Activated CD8-positive, alpha-beta T cell treated with anti-CD3 and anti-CD28 coated beads for 36 hours (primary cell): Measurements from ENCODE around the gene GPR176. TPM values are rescaled to one million over a fixed set of nuclear protein-coding genes. Genes with fewer than 3 reads are reported as not detected.

Source experiments
- ATAC-seq: fragments of 200-7000 bp; cut with Tn5 transposase; one replicate; pipeline ENCODE4 v1.10.0; 2021; ENCODE audit warnings: mild to moderate bottlenecking, moderate library complexity
- CTCF ChIA-PET: fragments of 350-600 bp; sonication (Branson Sonifier 250); formaldehyde crosslinking; loops from one replicate; lab custom pipeline; 2021; ENCODE audit warnings: antibody characterized with exemption; lab: Charles Lee
- POLR2A ChIA-PET: fragments of 350-600 bp; sonication (Branson Sonifier 250); formaldehyde crosslinking; loops from one replicate; lab custom pipeline; 2021; ENCODE audit warnings: antibody characterized with exemption; lab: Charles Lee
- DNase-seq: peaks from one replicate; pipeline ENCODE4 v3.0.0-alpha.2; 2020
- H3K27ac Mint-ChIP-seq: one replicate; pipeline ENCODE4 v1.8.0; 2021; ENCODE audit warnings: mild to moderate bottlenecking, mixed read lengths
- H3K27me3 Mint-ChIP-seq: one replicate; pipeline ENCODE4 v1.8.0; 2021; ENCODE audit warnings: mixed read lengths
- H3K36me3 Mint-ChIP-seq: one replicate; pipeline ENCODE4 v1.8.0; 2021; ENCODE audit warnings: low read depth, mixed read lengths
- H3K4me1 Mint-ChIP-seq: one replicate; pipeline ENCODE4 v1.8.0; 2021; ENCODE audit warnings: low read depth, mixed read lengths
- H3K4me3 Mint-ChIP-seq: one replicate; pipeline ENCODE4 v1.8.0; 2021; ENCODE audit warnings: mild to moderate bottlenecking, moderate library complexity, mixed read lengths
- H3K9me3 Mint-ChIP-seq: one replicate; pipeline ENCODE4 v1.8.0; 2021; ENCODE audit warnings: mixed read lengths
- intact Hi-C: fragments of 100-400 bp; cut with micrococcal nuclease; formaldehyde crosslinking; loops from one replicate; pipeline ENCODE4 v1.10.0; 2022
- total RNA-seq, 2 experiments: library from RNA; stranded (reverse); gene quantifications; one replicate each; pipeline ENCODE4 v1.2.3, GENCODE V29; 2021
- TF ChIP-seq, protein P1 (sequence below): fragments of 200-600 bp; IDR thresholded peaks from one replicate; pipeline ENCODE4 v1.8.0; 2022; ENCODE audit warnings: antibody characterized with exemption, mild to moderate bottlenecking

GPR176 gene
- total RNA-seq, 2 experiments from 2014 or later: 0.13 to 0.16 TPM

DNA sequence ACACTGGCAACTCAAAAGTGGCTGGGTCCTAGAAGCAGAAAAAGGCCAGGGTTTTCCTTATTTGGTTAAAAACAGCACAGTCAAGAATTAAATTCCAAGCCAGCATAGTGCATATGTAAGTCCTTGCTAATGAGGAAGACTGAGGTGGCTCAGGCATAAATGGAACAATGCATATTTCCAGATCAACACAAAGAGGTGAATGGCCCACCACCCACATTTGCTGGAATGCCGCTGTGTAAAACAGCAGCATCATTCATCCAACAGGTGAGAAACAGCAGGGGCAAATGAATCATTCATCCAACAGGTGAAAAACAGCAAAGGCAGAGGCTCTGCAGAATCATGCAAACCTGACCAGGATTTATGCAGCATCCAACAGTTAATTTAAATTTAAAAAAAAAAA is 32.9 kb downstream of the GPR176 start:
- H3K9me3 Mint-ChIP-seq: no peaks in the 10 kb centered on the region
- ChIA-PET POLR2A (interaction anchor here (0.9 kb wide), 1 partner anchor 59 kb away, joined by 3 read pairs; no protein-coding TSS in a partner anchor), CTCF (interaction anchor here (0.7 to 1.6 kb wide), 4 partner anchors 14 to 186 kb away, joined by 3 read pairs; no protein-coding TSS in a partner anchor)
- intact Hi-C loops: no loop called here
- H3K27ac Mint-ChIP-seq: no peak overlapping the region
- no peak for DNase-seq
- no peaks in the 10 kb centered on the region for H3K4me1 Mint-ChIP-seq
- H3K36me3 Mint-ChIP-seq: no peaks in the 10 kb centered on the region
- peaks cover 15% of the 10 kb centered on the region for H3K27me3 Mint-ChIP-seq
- TF ChIP-seq, protein P1, sequence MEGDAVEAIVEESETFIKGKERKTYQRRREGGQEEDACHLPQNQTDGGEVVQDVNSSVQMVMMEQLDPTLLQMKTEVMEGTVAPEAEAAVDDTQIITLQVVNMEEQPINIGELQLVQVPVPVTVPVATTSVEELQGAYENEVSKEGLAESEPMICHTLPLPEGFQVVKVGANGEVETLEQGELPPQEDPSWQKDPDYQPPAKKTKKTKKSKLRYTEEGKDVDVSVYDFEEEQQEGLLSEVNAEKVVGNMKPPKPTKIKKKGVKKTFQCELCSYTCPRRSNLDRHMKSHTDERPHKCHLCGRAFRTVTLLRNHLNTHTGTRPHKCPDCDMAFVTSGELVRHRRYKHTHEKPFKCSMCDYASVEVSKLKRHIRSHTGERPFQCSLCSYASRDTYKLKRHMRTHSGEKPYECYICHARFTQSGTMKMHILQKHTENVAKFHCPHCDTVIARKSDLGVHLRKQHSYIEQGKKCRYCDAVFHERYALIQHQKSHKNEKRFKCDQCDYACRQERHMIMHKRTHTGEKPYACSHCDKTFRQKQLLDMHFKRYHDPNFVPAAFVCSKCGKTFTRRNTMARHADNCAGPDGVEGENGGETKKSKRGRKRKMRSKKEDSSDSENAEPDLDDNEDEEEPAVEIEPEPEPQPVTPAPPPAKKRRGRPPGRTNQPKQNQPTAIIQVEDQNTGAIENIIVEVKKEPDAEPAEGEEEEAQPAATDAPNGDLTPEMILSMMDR: no peak
- H3K4me3 Mint-ChIP-seq: no peak overlapping the region
- no peak for ATAC-seq

DNA sequence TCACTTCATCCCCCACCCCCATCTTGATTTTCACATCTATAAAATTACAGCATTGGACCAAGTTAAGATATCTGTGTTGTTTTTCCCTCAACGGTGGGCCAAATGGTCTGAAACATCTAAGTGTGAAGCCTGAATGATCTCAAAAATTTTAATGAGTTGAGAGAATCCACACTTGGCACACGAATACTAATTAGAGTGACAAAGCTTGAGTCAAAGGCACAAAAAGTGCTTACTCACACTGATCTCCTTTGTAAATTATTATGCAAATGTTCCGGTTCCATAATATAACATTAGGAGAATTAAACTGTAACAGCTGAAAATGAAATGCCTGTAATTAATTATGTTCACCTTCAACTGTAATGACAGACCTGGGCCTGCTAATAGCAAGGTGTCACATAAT is 33.6 kb downstream of the GPR176 start:
- Mint-ChIP-seq H3K4me3 (no peak overlapping the region), H3K27ac (no peak overlapping the region), H3K36me3 (no peaks in the 10 kb centered on the region), H3K27me3 (peaks cover 17% of the 10 kb centered on the region), H3K9me3 (no peaks in the 10 kb centered on the region), H3K4me1 (no peaks in the 10 kb centered on the region)
- POLR2A ChIA-PET: no interaction called here
- DNase-seq (no peak), ATAC-seq (no peak)
- CTCF ChIA-PET: no interaction called here
- intact Hi-C loops: no loop called here
- TF ChIP-seq, protein P1: no peak

DNA sequence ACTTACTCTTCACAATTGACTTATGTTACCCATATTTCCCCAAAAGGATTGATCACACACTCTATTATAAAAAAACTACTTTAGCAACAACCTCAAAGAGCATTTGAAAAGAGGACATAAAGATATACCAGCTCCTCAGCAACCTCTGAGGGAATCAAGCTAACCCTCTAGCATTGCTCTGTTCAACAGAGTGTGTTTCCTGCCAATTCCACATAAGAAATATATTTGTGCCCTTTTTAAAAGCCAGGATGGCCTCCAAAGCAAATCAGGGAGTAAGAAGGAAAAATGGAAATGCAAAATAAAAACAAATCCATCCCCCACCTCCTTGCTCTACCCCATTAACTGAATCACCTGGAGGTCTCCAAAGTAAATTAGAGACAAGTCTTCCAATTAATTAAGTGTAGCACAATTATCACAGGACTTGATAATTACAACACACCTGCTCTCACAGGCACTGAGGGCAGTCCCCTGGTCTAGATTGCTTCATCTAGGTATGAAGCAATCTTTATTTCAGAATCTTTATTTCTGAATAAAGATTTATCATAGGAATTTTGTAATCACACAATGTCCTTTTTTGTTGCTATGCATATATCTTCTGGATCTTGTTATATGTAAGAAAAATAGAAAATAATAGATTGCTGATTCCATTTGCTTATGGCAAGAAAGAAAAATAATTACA is 34.8 kb downstream of the GPR176 start:
- H3K27me3 Mint-ChIP-seq: peaks cover 17% of the 10 kb centered on the region
- ChIA-PET CTCF (no interaction called here), POLR2A (no interaction called here)
- TF ChIP-seq, protein P1: no peak
- no peaks in the 10 kb centered on the region for H3K9me3 Mint-ChIP-seq
- H3K27ac Mint-ChIP-seq: no peak overlapping the region
- ATAC-seq: no peak
- intact Hi-C loops: no loop called here
- no peaks in the 10 kb centered on the region for H3K4me1 Mint-ChIP-seq
- no peak overlapping the region for H3K4me3 Mint-ChIP-seq
- DNase-seq: no peak
- no peaks in the 10 kb centered on the region for H3K36me3 Mint-ChIP-seq

DNA sequence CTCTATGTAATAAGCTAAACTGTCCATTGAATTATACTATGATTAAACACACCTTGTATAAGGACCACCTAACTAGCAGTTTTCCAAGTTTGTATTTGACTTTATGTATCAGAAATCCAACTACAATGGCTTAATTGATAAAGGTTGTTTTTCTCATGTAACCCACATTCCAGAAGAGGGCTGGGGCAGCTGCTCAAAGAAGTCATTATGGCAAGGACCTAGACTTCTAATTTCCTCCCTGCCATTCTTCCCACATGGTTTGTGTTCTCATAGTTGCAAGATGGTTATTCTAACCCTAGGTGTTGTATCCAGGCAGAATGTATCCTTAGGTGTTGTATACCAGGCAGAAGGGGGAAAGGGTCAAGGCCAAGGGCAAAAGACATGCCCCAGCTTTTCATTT is 35.7 kb downstream of the GPR176 start:
- Mint-ChIP-seq H3K36me3 (no peaks in the 10 kb centered on the region), H3K27ac (no peak overlapping the region), H3K9me3 (no peaks in the 10 kb centered on the region), H3K4me1 (no peaks in the 10 kb centered on the region), H3K27me3 (peaks cover 17% of the 10 kb centered on the region), H3K4me3 (no peak overlapping the region)
- CTCF ChIA-PET: interaction anchor here (1.3 kb wide), 1 partner anchor 127 kb away, joined by 3 read pairs; no protein-coding TSS in a partner anchor
- POLR2A ChIA-PET: no interaction called here
- no peak for DNase-seq
- ATAC-seq: no peak
- intact Hi-C loops: no loop called here
- TF ChIP-seq, protein P1: no peak

DNA sequence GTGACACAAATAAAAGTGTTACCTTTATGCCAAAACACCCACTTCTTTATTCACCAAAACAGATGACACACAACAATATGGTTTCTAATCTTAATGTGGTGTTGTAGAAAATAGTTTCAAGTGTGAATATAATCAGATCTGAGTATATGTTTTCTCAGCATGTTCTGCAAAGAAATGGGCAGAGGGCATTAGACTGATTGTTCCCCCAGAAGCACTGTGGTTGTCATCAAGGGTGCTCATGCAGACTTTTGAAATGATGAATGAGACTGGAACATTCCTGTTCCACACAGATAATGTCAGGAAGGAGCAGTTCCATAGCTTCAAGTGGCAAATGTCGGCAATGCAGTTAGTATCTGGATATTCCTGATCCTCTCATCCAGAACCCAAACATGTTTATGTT is 37.5 kb downstream of the GPR176 start:
- intact Hi-C loops: no loop called here

More for the DNA sequence above, 37.5 kb downstream of the GPR176 start:
- ATAC-seq: no peak
- H3K9me3 Mint-ChIP-seq: no peaks in the 10 kb centered on the region
- ChIA-PET CTCF (interaction anchor here (1.0 kb wide), 1 partner anchor 101 kb away, joined by 3 read pairs; no protein-coding TSS in a partner anchor), POLR2A (interaction anchor here (0.6 kb wide), 1 partner anchor 121 kb away, joined by 3 read pairs; no protein-coding TSS in a partner anchor)
- H3K27me3 Mint-ChIP-seq: peaks cover 17% of the 10 kb centered on the region
- no peaks in the 10 kb centered on the region for H3K36me3 Mint-ChIP-seq
- H3K4me3 Mint-ChIP-seq: no peak overlapping the region
- H3K4me1 Mint-ChIP-seq: no peaks in the 10 kb centered on the region
- DNase-seq: no peak
- TF ChIP-seq, protein P1: no peak
- no peak overlapping the region for H3K27ac Mint-ChIP-seq
